ENCODE data around the gene PAK1IP1.
"Not testable (repeated sequence)": the region's sequence is repeated elsewhere in the genome, so short reads cannot be mapped to it uniquely, and the experiment has no call there.

DNA sequence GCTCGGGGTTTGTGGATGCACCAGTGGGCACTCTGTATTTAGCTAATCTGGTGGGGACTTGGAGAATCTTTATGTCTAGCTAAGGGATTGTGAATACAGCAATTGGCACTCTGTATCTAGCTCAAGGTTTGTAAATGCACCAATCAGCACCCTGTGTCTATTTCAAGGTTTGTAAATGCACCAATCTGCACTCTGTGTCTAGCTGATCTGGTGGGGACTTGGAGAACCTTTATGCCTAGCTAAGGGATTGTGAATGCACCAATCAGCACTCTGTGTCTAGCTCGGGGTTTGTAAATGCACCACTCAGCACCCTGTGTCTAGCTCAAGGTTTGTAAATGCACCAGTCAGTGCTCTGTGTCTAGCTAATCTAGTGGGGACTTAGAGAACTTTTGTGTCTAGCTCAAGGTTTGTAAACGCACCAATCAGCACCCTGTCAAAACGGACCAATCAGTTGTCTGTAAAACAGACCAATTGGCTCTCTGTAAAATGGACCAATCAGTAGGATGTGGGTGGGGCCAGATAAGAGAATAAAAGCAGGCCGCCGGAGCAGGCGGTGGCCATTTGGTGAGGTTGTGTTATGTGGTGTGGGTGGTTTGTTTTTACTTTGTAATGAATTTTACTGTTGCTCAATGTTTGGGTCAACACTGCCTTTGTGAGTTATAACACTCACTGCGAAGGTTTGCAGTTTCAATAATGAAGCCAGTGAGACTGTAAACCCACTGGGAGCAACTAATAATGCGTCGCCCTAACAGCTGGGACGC lies 34.2 kb upstream of the PAK1IP1 start:
- TF ChIP-seq, protein P1, sequence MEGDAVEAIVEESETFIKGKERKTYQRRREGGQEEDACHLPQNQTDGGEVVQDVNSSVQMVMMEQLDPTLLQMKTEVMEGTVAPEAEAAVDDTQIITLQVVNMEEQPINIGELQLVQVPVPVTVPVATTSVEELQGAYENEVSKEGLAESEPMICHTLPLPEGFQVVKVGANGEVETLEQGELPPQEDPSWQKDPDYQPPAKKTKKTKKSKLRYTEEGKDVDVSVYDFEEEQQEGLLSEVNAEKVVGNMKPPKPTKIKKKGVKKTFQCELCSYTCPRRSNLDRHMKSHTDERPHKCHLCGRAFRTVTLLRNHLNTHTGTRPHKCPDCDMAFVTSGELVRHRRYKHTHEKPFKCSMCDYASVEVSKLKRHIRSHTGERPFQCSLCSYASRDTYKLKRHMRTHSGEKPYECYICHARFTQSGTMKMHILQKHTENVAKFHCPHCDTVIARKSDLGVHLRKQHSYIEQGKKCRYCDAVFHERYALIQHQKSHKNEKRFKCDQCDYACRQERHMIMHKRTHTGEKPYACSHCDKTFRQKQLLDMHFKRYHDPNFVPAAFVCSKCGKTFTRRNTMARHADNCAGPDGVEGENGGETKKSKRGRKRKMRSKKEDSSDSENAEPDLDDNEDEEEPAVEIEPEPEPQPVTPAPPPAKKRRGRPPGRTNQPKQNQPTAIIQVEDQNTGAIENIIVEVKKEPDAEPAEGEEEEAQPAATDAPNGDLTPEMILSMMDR (IDR thresholded peaks at IDR 0.05; ENCODE audit: poor library complexity, severe bottlenecking) = not testable (repeated sequence)
- TF ChIP-seq MXI1 (conservative IDR thresholded peaks at IDR 0.05; ENCODE audit: poor library complexity, severe bottlenecking) = not testable (repeated sequence)

Data from neural cell (in vitro differentiated cells).